ENCODE data around the gene WIPF1. TPM values are rescaled to one million over a fixed set of nuclear protein-coding genes. Genes with fewer than 3 reads are reported as not detected.

Gene WIPF1
- total RNA-seq, 1 donor from 2014 or later = 15.0 TPM

- H3K4me1 ChIP-seq = peaks cover 39% of the 10 kb centered on the region
- TF ChIP-seq CTCF (IDR thresholded peaks at IDR 0.05; ENCODE audit: borderline replicate concordance) = no peak
These were observed 11.7 kb upstream of the WIPF1 start for GRCh38 chr2:174609261-174609660.

GRCh38 chr2:174608866-174609214 is 11.2 kb upstream of the WIPF1 start:
- Histone ChIP-seq H3K9me3 (replicated peaks) (no peaks in the 10 kb centered on the region), H3K27ac (replicated peaks) (no peak overlapping the region), H3K27me3 (ENCODE audit: low read depth) (no peaks in the 10 kb centered on the region), H3K36me3 (no peaks in the 10 kb centered on the region), H3K4me3 (no peak overlapping the region), H3K4me1 (peaks cover 39% of the 10 kb centered on the region)
- intact Hi-C loops (cut with micrococcal nuclease) = no loop called here
- TF ChIP-seq CTCF (IDR thresholded peaks at IDR 0.05; ENCODE audit: borderline replicate concordance) = no peak
- DNase-seq = no peak

More at GRCh38 chr2:174609261-174609660, 11.7 kb upstream of the WIPF1 start:
- Histone ChIP-seq H3K4me3 (no peak overlapping the region), H3K9me3 (replicated peaks) (no peaks in the 10 kb centered on the region), H3K27me3 (ENCODE audit: low read depth) (no peaks in the 10 kb centered on the region), H3K27ac (replicated peaks) (no peak overlapping the region), H3K36me3 (no peaks in the 10 kb centered on the region)
- no peak for DNase-seq
- intact Hi-C loops (cut with micrococcal nuclease) = no loop called here

GRCh38 chr2:174607989-174608865 is 10.6 kb upstream of the WIPF1 start:
- Histone ChIP-seq H3K4me3 (no peak overlapping the region), H3K4me1 (peaks cover 39% of the 10 kb centered on the region), H3K9me3 (replicated peaks) (no peaks in the 10 kb centered on the region), H3K27ac (replicated peaks) (no peak overlapping the region), H3K27me3 (ENCODE audit: low read depth) (no peaks in the 10 kb centered on the region), H3K36me3 (no peaks in the 10 kb centered on the region)
- TF ChIP-seq CTCF (IDR thresholded peaks at IDR 0.05; ENCODE audit: borderline replicate concordance) = no peak
- intact Hi-C loops (cut with micrococcal nuclease) = no loop called here
- no peak for DNase-seq

GRCh38 chr2:174607584-174607983 is 10.0 kb upstream of the WIPF1 start:
- no peak for DNase-seq
- no peak for TF ChIP-seq CTCF (IDR thresholded peaks at IDR 0.05; ENCODE audit: borderline replicate concordance)
- Histone ChIP-seq H3K9me3 (replicated peaks) (no peaks in the 10 kb centered on the region), H3K27me3 (ENCODE audit: low read depth) (no peaks in the 10 kb centered on the region), H3K4me1 (peaks cover 44% of the 10 kb centered on the region), H3K27ac (replicated peaks) (no peak overlapping the region), H3K4me3 (no peak overlapping the region), H3K36me3 (no peaks in the 10 kb centered on the region)
- intact Hi-C loops (cut with micrococcal nuclease) = no loop called here

- no peaks in the 10 kb centered on the region for H3K9me3 ChIP-seq (replicated peaks)
- H3K27me3 ChIP-seq (ENCODE audit: low read depth) = no peaks in the 10 kb centered on the region
- TF ChIP-seq CTCF (IDR thresholded peaks at IDR 0.05; ENCODE audit: borderline replicate concordance) = no peak
- H3K36me3 ChIP-seq = no peaks in the 10 kb centered on the region
- H3K27ac ChIP-seq (replicated peaks) = no peak overlapping the region
- intact Hi-C loops (cut with micrococcal nuclease) = no loop called here
- H3K4me1 ChIP-seq = peaks cover 42% of the 10 kb centered on the region
- no peak for DNase-seq
- H3K4me3 ChIP-seq = no peak overlapping the region
These were observed 8.7 kb upstream of the WIPF1 start for GRCh38 chr2:174606336-174606735.

Measured in left ventricle myocardium inferior (tissue), 1 donor.